Activated T-helper 1 cell treated with Interleukin-2 at 50 U/mL for 16 hours (primary cell): ENCODE results near the gene LPCAT1.
"Not testable (repeated sequence)": the region's sequence is repeated elsewhere in the genome, so short reads cannot be mapped to it uniquely, and the experiment has no call there.

Source experiments
- DNase-seq: peaks from one replicate; pipeline ENCODE4 v3.0.0-alpha.2; 2020; ENCODE audit warnings: low read depth

Gene LPCAT1

DNA sequence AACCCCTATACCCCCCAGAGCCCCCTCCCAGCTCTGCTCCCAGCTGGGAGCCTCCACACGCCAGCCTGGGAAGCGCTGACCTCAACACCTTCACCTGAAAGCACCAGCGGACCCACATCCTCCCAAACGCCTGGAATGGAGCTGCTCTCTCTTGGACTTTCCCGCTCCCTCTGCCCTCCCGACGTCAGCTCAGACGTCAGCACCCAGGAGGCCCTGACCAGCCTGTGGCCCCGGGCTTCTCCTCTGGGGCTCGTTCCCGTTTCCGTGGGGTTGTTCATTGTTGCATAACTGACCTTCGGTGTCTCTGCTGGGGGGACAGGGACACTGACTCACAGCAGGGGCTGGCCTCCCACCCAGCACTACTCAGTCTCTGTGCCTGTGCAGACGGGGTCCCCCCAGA, 43.5 kb downstream of the LPCAT1 start:
- DNase-seq: no peak

DNA sequence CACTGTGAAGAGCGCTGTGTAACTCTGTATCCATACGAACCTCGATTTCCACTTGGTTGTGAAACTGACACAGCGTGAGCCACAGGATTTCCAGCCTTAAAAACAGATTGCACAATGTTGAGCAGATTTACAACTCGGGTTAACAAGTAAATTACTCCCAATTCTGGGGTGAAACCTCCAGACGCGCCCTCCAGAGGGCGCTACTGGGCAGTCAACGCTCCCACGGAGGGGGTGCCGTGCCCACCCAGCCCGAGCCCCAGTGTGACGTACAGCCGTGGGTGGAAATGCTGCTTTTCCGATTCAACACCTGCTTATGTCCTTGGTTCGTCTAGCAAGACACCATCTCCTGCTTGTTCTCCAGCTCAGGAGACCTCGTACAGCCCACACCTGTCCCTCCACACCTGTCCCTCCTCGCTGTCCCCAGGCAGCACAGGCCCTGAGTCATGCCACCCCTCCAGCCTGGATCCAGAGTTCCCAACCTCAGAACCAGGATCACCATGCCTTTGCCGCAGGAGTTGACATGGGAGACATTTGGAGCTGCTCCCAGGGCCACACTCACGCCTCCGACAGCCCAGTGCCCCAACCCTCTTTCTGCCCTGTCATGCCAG, 44.1 kb downstream of the LPCAT1 start:
- DNase-seq: no peak

DNA sequence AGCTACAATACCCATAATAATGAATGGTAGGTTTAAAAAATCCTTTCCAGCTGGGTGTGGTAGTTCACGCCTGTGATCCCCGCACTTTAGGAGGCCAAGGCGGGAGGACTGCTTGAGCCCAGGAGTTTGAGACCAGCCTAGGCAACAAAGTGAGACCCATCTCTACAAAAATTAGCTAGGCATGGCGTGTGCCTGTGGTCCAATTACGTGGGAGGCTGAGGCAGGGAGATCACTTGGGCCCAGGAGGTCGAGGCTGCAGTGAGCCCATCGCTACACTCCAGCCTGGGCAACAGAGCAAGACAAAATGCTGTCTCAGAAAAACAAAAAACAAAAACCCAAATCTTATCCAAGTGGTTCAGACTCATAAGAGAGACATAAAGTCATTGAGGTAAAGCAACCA, 44.7 kb downstream of the LPCAT1 start:
- DNase-seq: no peak

DNA sequence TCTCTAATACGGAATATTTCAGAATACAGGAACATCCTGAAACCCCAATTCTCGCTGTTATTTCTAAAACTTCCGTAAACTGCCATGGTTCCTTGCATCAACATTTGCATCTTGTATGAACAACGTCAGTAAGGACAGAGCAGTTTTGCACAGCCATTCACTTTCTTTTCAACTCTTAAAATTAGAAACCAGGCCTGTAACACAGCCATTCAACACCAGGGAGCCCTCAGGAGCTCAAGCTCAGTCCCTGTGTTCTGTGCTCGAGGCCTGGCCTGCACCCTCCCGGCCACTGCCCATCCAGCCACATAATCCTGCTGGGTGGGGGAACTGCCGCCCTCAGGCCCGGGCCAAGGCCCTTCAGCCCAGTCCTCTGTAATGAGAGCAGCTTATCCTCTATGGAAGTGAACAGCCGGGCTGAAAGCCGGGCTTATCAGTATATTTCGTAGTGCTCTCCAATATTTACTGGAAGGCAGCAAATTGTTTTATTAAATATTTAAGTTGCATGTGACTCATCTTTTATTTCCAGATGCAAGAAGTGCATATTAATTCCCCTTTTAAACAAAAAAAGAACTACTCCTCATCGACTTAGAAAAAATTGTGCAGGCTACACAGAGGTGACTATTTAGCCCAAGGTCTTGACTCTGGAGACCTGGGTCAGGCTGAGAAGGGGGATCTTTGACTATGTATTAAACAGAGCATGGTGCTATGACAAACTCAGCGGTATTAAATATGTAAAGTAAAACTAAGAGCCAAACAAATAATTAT, 45.3 kb downstream of the LPCAT1 start:
- DNase-seq: no peak

DNA sequence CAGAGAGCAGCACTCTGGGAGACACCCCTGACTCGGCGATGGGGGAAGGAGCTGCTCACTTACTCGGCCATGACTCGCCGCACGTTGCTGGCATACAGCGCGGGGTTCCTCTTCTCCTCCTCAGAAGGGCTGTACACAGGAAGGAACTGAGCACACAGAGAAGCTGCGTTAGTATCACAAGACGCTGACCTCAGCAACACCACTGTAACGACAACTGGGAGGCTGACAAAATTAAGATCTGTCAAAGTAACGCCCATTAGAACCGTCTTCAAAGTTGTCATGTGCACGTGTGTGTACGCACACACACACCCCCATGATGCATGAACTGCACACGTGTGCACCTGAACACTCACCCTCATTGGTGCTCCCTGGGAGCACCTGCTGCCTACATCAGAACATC, 46.4 kb downstream of the LPCAT1 start:
- DNase-seq: no peak

DNA sequence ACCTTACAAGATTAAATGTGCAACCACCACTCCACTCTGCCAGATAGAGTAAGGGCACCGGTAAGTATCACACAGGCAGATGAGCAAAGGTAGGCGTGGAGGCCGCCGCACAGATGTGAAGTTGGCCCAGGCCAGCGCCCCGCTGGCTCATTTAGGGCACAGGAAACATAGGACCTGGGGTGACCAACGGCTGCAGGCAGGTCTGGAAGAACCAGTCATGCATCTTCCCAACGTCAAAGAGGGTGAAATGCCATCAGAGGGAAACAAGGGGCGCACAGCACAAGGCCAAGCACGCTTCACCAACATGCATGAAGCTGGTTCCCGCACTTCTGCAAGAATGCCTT, 46.8 kb downstream of the LPCAT1 start:
- no peak for DNase-seq

DNA sequence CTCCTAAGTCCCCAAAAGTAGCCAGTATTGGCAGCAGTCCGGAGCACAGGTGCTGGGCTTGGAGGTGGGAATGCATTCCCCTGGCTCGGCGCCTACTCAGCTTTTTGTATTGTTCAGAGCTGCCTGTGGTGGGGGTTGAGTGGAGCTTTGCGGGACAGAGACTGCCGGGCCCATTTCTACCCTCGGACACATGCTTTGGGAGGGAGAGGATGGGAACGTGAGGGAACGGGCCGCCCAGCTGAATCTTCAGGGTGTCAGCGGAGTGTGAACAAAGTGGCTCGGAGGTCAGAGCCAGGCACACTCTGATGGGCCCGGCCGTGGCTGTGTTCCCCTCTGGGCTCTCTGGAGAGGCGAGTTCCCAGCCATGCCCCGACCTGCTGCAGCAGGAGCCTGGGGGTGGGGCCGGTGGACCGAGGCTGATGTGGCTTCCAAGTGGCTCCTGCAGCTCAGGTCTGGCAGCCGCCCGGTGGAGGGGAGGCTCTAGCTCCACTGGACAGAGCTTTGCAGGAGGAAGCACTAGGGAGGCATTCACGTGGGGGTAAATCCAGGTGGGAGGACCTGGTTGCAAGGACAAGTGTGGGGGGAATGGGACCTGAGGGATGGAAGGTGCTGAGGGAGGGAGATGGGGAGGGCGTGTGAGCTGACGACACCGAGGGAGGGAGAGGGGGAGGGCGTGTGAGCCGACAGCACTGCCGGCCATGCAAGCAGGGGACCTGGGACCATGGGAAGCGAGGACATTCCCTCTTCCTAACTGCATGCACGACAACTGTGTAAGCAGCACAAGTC, 47.4 kb downstream of the LPCAT1 start:
- DNase-seq: no peak

DNA sequence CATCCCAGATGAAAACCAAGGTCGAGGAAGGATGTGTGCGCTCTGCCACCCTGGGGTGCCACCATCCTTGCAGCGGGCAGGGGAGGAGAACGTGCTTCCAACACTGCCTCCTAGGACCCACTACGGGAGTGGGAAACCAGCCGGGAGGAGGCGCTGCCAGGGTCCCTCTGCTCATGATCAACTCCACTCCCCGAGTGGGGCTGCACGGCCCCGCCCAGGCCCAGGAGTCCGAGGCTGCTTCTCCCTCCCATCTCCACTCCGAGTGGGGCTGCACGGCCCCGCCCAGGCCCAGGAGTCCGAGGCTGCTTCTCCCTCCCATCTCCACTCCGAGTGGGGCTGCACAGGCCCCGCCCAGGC, 48.2 kb downstream of the LPCAT1 start:
- DNase-seq: not testable (repeated sequence)

DNA sequence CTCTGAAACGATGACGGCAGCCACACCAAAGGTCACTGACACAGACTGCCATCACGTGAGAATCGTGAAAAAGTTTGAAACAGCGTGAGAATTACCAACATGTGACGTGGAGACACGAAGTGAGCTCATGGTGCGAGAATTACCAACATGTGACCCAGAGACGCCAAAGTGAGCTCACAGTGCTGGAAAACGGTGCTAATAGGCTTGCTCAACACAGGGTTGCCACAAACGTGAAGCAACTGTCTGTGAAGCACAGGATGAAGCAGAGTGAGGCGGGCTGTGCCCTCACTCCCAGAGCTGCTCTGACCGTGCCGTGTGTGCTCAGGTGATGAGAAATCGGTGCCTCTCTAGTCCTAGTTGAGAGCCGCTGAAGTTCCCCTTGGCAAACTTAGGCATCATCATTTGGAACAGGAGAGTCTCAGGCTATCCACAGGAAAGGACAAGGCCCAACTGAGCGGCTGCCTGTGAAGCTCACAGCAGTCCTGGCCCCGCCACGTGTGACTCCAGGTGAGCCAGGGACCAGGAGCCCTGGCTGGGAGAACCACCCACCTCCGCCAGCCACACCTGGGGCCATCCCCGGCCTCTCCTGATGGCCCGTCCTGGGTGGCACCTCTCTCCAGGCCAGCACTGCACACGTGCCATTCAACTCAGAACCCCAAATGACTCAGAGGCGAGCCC, 48.8 kb downstream of the LPCAT1 start:
- no peak for DNase-seq

DNA sequence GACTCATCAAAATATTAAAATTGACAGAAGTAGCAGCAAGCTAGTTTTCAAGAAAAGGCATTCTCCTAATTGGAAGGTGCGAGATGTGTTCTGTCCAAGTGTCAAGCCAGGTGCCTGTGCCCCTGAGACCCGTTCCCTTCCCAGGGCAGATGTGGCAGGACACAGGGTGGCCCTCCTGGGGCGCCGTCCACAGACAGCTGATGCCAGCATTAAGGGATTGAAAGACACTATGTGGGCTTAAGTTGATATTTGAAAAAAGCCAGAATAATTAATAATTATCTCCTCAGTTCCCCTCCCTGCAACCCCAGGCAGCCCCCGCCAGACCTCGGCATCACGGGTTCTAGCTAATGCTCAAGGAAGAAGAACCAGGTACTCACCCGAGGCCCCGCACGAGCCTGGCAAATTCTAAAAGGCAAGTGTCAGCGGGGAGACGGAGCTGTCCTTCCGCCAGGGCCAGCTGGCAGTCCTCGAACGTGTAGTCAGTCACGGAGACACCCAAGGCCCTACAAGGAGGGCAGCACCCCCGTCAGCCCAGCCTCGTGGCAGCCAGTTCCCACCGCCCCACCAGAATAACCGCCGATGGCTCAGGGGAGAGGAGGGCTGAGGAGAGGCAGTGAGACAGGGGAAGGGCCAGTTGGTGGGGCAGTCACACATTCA, 49.4 kb downstream of the LPCAT1 start:
- no peak for DNase-seq

DNA sequence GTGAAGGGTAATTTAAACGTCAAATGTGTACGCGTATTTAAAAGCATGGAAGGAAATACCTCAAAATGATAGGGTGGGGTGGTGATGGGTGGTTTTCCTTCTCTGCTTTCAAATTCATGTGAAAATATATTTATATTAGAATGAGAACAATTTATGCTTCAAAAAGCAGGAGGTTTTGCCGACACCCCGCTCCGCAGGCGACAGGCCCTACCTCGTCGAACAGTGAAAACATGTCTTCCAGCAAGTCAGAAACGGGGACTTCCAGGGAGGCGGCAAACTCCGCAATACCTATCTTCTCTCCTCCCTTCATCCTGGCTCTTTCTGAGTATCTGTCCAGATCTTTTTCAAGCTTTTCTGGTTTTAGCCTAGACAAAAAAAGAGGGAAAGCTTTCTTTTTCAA, 50.0 kb downstream of the LPCAT1 start:
- no peak for DNase-seq

DNA sequence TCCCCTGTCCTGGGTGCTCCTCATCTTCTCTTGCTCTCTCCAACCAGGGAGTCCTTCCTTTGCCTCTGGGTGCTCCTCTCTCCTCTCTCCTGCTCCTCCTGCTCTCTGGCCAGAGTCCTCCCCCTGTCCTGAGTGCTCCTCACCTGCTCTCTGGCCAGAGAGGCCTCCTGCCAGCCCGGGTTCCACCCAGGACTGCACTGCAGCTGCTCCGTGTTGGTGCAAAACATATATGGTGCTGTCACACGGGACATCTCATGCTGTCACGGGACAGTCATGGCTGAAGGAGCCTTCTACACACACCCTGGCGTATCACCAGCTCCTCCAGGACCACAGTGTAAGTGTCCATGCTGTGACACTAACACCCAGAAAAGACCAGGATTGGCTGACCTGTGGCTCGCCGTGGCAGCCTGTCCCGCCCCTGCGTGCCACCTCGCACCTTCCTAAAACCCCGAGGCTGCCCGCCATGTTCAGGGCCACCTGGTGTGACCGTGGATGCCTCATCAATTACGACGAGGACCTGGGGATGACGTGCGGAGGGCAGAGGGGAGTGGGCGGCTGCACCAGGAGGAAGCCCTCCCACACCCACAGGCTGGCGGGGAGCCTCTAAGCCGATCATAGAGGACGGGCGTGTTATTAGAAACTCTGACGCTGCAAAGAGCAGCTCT, 50.7 kb downstream of the LPCAT1 start:
- no peak for DNase-seq

DNA sequence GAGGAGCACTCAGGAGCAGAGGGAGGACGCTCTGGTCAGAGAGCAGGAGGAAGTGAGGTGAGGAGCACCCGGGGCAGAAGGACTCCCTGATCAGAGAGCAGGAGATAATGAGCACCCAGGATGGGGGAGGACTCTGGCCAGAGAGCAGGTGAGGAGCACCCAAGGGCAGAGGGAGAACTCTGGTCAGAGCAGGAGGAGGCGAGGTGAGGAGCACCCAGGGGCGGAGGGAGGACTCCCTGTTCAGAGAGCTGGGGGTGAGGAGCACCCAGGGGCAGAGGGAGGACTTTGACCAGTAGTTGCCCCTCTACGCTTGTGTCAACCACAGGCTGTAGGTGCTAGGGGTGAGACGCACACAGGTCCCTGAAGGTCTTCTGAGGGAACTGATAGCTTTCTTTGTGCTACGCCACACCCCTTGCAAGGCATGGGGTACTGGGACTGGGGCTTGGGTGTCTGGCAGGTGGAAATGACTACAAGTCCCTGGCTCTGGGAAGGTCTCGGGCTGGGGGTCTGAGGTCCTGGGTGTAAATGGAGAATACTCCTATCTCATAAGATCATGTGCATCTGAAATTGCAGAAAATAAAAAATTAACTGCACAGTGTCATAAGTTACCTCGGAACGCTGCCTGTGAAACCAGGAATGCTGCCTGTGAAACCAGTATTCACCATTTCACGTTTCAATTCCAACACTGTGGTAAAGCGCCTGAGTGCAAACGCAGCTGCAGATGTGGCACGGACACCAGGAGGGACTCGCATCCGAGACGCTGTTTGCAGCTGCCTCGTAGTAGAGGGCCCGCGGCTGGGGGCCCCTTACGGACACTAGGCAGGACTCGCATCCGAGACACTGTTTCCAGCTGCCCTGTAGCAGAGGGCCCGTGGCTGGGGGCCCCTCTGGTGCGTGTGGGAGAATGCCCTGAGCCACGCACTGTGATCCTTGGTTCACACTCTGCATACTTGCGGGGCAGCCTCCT, 51.5 kb downstream of the LPCAT1 start:
- DNase-seq: no peak

DNA sequence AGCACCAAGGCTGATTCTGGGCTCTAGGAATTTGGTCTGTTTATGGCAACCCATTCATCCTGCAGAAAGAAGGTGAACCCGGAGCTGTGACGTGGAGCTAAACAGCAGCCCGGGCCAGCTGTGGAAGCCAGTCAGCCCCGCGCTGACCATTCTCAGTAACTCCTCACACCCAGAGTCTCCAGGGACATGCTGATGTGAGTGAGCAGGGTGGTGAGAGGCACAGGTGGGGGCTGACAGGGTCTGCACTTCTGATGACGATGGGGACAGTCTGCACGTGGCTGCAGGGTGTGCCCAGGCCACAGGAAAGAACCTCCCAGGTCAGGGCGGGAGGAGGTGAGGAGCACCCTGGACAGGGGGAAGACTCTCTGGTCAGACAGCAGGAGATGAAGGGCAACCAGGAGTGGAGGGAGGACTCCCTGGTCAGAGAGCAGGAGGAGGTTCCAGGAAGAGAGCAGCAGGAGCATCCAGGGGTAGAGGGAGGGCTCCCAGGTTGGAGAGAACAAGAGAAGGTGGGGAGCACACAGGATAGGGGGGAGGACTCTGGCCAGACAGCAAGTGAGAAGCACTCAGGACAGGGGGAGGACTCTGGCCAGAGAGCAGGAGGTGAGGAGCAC, 52.4 kb downstream of the LPCAT1 start:
- DNase-seq: no peak

DNA sequence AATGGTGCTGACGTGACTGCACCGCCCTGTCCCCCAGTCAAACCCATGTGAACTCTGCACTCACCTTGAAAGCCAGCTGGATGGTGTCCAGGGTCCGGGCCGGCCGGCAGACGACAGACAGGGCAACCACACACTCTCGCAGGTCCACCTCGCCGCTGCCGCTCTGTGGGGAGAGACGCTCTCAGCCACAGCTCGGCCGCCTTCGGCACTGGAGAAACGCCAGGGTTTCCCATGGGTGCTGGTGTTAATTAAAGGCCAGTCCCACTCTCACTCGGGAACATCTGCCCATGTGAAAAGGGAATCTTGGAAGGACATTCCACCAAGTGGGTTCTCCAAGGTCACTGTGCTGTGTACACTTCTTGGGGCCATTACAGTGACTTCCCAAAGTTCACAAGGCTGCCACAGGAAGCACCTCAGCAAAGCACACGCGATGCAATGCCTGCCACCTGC, 53.0 kb downstream of the LPCAT1 start:
- DNase-seq: no peak

DNA sequence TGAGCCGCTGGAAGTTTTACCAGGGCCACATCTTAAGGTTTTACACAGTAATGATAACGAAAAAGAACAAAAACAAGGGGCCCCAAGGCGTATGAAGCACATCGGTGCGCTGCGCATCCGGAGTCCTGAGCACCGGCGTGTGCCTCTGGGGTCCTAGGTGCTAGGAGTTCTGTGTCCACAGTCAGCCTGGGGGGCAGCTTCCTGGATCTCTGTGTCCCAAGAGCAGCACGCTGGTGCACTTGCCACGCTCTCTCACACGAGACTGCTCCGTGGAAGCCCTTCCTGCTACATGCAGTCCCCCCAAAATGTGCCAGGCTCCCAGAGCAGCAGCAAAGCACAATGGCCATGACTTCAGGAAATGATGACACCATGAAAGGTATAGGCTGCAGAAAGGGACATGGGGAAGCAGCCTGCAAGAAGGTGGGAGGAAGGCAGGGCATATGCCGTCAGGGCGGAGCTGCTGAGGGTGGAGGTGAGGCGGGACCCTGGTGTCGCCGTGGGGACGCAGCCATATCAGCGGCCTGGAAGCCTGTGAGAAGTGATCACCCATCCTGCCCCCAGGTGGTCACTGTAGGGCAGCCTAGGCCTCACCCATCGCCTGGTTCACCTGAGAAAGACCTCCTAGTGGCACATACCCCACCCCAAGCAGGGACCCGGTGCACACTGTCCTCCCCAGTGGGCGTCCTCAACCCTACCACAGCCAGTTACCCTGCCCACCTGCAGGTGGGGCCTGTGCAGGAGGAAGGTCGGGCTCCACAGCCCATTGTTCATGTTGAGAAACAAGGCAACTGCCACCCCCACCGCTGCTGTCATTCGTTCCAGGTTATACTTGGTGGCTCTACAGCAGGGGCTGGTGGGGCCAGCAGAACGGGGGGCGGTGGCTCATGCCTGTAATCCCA, 54.9 kb downstream of the LPCAT1 start:
- DNase-seq: no peak

DNA sequence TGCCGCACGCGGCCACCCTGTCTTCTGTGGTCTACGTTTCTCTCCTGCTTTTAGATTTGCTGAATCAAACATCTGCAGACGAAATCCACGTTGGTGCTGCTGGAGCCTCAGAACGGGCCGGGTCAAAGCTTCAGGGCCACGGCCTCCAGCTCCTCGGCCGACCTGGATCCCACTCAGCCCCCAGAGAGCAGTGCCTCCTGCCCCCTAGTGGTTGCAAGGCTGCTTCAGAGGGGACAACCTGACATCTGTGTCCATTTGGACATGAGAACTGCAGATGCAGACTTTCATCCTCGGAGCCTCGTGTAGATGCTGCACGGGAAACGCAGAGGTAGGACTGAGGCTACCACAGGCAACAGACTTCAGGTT, 55.5 kb downstream of the LPCAT1 start:
- no peak for DNase-seq

DNA sequence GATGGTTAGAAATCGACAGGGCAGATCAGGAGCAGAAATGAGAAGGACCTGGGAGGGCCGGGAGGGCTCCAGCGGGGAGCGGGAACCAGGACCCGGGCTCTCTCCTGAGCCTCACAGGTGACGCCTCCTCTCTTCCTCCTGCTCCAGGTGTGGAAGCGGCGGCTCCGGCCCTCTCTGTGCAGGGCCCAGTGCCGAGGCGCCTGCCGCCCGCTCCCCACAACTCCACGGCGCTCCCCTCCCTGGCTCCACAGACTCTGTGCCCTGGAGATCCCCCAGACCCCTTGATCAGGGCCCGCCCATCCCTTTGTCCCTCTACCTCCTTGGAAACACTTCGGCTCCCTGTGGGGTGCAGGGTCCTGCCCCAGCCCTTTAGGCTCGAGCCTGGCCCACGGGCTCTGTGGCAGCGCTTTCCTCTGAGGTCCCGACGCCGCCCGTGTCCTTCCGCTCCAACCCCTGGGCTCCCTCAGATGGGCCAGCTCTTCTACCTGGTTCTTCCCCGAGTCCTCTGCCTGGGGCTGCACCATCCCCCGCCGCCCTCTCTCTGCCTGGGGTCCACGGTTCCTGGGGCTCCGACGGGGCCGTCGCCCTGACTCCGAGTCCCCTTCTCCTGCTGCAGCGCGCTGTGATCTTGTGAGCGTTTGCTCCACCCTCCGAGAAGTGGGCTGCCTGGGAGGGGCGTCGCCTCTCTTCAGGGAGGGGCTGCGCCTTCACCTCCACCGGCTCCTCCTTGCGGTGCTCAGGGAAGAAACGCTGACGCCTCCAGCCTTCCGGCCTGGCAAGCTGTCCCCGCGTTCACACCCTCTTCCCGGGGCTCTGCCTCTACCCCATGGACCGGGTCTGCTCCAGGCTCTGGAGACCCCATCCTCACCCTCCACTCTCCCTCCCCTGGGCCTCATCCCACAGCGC, 56.2 kb downstream of the LPCAT1 start:
- no peak for DNase-seq
